NCI-H524 treated with DMSO at 0.1 percent for 48 hours (cell line): ENCODE data around the gene F10.

Experiments used
- DNase-seq: peaks from one replicate; lab custom pipeline; 2025; lab: John Stamatoyannopoulos, UW

The F10 gene

DNA sequence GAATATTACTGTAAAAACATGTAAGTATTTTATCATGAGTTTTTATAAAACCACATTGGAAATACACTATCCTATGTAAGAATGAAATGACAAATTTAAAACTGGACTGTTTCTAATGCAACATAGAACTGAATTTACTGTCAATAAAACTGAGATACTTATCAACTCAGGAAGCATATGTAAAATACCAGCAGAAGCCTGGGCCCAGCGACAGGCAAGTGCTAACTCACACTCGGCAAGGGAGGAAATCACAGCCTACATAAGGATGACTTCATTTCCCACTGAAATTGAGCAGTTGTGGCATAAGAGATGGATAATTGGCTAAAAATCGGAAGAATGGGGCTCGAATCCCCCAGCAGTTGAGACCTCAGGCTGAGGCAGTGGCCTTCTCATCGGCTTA is 47.9 kb downstream of the F10 start:
- DNase-seq, result no peak

DNA sequence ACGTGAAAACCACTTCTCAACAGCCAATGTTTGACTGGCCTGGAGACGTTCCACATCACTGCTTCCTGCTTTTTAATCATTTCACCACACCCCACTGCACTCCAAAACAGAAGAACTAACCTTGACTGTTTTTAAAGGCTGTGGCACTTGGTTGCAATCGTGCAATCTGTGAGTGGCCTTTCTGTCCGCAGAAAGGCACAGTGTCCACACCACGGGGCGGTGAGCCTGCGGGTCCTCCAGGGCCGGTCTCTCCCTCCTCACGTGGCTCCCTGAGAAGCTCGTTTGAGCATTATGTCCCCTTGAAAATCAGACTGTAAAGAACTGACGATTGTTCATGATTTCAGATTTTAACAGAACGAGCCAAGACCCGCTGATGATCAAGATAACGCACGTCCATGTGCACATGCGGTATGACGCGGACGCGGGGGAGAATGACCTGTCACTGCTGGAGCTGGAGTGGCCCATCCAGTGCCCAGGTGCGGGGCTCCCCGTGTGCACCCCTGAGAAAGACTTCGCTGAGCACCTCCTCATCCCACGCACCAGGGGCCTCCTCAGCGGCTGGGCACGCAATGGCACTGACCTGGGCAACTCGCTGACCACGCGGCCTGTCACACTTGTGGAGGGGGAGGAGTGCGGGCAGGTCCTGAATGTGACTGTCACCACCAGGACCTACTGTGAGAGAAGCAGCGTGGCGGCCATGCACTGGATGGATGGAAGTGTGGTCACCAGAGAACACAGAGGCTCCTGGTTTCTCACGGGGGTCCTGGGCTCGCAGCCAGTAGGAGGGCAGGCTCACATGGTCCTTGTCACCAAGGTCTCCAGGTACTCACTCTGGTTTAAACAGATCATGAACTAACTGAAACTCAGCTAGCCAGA is 48.9 kb downstream of the F10 start:
- no peak for DNase-seq

DNA sequence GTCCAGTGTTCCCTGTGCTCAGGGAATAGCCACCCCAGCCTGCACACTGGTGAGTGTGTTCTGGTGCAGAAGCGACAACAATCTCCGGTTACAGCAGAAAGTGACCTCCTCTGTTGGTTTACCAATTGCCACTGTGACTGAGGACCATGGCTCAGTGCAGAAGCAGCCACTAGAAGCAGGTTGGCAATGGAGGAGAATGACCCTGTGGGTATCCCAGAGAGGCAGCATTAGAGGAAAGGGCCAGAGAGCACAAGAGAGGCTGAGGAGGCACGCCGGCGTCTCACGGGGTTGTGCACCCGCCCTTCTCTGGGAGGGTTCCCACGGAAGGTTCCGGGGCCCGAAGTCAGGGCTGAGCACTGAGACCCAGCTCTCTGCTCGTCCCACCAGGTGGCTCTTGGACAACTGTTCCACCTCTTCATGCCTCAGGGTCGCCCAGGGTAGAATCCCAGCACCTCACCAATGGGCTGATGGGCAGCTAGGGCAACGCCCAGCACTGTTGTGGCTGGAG is 49.9 kb downstream of the F10 start:
- DNase-seq, result no peak

DNA sequence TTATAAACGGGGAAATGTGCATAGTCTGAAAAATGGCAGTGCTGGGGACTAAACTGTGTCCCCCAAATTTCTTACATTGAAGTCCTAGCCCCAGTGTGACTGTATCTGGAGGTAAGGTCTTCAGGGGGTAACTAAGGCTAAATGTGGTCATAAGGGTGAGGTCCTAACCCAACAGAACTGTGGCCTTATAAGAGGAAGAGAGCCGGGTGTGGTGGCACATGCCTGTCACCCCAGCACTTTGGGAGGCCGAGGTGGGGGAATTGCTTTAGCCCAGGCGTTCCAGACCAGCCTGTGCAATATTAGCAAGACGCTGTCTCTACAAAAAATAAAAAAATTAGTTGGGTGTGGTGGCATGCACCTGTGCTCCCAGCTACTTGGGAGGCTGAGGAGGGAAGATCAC is 53.7 kb downstream of the F10 start:
- DNase-seq, result no peak

DNA sequence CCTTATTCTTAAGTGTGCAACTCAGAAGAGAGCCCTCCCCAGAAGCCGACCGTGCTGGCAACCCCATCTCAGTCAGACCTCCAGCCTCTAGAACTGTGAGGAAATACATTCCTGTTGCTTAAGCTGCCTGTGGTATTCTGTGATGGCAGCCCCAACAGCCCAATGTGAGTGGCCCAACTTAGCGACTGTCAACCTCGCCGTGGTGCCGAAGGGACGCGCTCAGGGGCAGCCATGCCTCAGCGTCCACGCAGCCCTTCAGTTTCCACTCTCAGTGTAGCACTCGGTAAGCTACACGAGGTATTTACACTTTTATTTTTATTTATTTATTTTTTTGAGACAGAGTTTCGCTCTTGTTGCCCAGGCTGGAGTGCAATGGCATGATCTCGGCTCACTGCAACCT is 54.2 kb downstream of the F10 start:
- no peak for DNase-seq

DNA sequence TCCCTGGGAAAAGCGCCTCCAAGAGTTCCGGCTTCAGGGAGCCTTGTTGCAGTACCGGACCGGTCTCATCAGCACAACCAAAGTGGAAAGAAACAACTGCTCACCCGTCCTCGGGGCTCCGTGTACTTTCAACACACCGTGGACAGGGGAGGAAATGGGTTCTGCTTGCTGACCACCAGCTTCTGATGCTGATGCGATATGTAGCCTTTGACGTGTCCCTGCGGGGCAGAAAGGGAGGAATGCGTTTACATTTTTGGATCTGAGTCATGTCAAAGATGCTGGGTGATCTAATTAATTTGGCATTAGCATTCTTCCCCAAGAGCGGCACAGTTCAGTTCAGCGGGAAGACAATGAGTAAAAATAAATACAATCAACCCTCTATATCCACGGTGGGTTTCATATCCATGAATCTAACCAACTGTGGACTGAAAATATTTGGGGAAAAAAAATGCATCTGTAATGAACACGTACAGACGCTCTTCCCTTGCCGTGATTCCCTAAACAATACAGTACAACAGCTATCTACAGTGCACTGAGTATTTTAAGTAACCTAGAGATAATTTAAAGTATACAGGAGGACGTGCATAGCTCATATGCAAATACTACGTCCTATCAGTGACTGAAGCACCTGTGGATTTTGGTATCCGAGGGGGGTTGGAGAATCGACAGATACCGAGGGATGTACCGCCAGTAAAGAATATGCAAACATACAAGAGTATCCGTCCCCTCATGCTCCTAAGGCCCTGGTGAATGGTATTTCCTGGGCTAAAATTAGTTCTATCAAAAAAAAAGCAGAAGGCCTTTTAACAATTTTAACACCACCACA is 55.7 kb downstream of the F10 start:
- no peak for DNase-seq

DNA sequence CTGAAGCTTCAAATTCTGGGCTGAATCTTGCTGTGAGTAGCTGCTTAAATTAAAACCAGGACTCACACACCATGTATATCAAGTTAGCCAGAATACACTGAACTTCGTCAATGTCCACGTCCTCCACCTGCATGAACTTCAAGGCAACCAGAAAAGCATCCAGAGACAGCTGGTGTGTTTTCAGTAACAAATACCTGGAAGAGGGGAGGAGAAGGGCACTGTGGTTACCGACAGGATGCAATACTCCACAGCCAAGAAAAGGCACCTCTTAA is 56.2 kb downstream of the F10 start:
- DNase-seq, result no peak

DNA sequence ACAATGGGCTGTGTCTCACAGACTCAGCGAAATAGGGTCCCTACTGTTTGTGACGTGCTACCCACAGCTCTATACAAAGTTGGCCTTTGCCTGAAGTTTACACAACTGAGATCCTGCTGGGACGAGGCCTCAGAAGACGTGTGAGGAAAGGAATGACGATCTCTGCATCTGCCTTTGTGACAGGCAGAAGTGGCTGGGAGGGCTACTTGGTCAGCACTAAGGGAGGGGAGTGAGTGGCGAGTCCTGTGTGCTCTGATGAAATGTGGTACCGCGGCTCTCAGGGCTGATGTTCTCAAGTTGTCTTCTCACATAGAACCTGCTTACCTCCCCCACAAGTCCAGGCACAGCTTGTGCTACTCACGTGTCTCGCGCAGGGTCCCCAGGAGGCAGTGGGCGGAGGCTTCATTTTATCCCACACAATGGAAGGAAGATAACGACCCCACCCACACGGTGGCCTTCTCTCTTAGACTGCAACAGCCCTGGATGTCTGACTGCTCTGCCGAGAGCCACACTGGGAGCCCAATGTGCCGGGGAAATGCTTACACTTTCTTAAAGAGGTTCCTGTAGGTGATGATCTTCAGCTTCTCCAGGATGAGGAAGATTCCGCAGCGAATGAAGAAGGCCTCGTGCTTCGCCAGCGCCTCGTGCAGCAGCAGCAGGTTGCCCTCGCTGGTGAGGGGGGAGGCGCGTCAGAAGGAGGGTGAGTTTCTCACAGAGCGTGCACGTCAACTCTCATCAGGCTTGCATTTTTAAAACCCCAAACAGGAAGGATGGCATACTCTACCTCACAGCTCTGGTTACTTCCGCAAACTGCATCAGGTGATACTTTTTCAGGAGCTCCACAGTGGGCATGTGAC is 57.0 kb downstream of the F10 start:
- no peak for DNase-seq

DNA sequence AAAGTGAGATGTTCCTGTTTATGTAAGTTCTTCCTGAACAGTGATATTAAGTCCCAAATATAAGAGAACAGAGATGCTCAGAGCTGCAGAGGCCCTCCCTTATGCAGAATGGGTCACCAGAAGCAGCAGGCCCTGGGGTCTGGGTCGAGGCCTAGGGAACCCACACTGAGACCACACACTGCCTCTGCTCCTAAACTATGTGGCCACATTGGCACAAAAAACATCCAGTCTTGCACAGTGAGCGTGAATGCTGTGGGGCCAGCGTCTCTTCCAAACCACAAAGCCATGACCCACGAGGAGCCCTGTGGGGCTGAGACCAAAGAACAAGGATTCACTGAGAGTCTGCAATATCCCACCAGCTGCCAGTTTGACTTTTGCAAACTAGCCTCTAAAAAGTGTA is 59.4 kb downstream of the F10 start:
- DNase-seq, result no peak

DNA sequence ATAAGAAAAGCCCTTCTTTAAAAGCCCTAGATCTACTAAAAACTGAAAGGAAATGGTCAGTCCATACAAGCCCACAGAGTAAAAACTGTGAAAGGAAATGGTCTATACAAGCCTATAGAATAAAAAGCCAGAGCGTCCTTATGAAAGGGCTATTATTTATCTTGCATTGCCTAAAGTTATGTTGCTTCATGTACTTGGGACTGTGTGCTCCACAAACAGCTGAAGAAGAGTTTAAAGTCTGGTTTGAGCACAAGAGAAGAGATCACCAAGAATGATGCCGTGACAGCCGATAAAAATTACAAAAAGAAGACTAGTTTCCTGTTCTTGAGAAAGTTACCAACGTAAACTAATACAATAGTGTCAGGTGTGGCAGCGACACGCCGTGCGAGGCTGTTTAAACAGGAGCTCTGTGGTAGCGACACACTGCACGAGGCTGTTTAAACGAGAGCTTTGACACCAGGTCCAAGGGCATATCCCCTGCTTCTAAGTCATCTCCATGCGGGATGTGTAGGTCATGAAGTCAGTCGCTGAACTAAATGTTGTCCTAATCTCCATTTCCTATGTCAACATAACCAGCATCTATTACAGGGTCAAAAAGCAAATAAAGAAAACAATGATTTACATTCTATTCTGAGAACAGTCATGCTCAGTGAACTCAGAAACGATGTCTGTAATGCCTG is 61.0 kb downstream of the F10 start:
- DNase-seq, result no peak

DNA sequence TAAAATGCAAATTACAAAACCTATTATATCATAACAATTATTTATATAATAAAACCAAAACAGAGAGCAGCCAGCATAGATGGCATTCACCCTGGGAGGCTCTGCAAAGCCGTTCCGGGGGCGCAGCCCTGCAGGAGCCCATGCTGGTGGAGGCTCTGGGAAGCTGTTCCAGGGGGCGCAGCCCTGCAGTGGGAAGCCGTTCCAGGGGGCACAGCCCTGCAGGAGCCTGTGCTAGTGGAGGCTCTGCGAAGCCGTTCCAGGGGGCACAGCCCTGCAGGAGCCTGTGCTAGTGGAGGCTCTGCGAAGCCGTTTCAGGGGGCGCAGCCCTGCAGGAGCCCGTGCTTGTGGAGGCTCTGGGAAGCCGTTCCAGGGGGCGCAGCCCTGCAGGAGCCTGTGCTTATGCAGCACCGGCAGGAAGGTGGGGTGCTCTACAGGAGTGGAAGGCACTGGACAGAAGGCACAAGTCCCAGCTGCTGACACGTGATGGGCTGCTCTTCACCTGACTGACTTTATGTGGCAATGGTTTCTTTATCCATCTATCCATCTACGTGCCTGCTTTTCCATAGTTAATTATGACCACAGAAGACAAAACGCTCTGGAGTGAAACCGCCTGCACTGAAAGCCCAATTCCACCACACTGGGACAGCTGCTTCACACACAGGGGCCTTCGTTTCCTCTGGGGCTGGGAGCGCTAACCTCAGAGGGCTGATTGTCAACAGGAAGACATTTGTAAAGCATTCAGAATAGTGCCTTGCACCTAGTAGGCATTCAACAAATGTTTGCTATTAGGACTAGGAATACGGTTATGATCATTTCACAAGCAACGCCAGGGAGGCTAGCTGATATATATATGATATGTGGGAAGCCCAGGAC is 62.2 kb downstream of the F10 start:
- no peak for DNase-seq

DNA sequence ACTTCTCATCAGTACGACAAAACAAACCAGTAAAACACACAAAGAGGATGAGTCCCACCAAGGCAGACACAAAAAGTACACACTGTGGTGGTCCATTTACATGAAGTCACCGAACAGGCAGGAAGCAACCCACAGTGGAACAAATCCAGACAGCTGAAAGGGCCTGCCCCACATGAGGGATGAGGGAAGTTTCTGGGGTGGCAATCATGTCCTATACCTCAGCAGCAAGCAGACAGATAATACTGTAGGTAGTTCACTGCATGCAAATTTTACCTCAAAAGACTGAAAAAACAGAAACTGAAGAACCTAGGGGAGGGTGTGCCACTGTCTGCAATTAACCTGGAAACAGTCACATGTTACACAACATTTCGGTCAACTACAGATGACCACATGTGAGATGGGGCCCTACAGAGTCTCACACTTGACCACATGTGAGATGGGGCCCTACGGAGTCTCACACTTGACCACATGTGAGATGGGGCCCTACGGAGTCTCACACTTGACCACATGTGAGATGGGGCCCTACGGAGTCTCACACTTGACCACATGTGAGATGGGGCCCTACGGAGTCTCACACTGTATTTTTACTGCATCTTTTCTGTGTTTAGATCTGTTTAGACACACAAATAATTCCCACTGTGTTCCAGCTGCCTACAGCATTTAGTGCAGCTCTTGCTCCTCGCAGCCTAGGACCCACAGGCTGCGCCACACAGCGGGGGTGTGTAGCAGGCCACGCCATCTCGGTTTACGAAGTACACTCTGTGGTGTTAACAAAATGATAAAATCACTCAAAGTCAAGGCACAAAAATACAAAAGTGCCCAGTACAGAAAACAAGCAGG is 63.7 kb downstream of the F10 start:
- no peak for DNase-seq

DNA sequence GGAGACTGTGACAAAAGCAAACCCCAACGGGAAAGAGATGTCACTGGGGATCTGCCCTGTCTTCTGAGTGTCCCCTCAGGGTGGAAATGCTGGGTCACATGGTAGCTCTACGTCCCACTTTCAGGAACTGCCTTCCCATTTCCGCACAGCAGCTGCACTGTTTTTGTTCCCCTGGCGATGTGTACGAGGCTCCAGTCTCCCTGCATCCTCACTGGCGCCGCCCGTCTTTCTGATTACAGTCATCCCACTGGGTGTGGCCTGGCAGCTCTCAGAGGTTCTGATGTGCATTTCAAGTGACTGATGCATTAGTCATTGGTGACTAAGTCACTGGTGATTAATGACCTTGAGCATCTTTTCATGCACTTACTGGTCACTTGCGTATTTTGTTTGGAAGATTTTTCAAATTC is 64.7 kb downstream of the F10 start:
- no peak for DNase-seq

DNA sequence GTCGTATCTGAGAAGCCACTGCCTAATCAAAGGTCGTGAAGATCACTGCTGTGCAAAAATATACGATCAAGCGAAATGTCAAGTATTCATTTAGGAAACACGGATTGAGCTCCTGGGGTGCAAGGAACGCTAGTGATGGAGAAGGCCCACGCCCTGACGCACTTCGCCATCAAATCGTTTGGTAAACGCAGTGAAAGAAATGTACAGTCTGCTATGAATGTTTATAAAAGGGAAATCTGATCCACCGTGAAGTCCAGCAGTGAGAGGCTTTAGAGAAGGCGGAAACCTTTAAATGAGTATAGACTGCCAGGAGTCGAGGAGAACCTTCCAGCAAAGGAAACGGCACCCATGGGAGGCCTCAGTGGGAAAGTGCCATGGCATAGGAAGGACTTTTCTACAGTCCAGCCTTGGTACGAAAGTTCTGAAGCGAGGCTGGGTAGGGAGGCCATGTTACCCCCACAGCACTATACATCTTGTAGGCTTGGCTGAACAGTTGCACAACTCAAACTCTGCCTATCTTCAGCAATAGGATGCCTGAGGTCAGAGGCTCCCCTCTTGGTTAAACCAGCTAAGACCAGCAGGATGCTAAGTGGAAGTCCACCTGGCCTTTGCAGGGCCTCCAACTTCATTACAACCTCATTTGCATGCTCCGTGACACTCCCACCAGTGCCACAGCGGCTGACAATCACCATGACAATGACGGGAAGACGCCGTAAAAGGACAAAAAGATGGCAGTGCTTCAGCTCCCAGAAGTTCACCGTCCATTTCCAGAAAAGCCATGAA is 65.5 kb downstream of the F10 start:
- no peak for DNase-seq

DNA sequence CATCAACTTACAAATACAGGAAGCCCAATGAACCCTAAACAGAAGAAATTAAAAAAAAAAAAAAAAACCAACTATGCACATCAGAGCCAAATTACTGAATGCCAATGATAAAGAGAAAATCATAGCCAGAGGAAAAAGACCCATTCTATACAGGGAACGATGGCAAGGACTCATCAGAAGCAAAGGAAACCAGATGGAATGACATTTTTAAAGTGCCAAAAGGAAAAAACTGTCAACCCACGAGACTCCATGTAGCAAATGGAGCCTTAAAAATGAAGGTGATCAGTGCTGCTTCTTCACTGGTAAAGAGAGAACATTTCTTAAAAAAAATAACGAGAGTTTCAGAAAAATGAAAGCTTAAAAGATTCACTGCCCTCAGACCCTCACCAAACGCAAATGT is 67.6 kb downstream of the F10 start:
- no peak for DNase-seq

DNA sequence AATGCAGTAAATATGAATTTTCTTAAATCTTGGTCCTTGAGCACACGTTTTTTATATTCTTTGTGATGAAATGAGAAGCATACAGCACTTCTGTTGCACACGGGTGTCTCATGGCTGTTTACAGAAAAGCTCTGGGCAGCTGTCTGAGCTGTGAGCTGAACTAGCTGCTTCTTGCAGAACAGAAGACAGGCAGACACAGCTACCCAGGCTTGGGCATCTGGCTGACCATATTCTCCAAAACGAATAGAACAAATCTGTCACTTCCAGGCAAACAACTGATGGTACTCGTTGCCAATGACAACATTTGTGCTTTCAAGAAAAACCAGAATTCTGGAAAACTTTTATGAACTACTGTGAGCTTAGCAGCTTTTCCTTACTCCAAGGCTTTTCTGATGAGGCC is 69.7 kb downstream of the F10 start:
- no peak for DNase-seq

DNA sequence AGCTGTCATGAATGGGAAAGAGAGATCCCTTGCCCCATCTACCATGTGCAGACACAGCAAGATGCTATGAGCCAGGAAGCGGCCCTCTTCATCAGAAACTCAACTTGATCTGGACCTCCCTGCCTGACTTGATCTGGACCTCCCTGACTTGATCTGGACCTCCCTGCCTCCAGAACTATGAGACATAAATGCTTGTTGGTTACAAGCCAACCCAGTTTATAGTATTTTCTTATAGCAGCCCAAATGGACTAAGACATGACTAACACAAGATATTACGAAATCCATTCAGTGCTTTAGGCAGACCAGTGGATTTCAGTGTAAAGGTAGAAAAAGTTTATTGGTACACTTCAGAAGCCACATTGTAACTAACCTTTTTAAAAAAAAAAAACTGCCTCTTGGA is 70.3 kb downstream of the F10 start:
- DNase-seq, result no peak

DNA sequence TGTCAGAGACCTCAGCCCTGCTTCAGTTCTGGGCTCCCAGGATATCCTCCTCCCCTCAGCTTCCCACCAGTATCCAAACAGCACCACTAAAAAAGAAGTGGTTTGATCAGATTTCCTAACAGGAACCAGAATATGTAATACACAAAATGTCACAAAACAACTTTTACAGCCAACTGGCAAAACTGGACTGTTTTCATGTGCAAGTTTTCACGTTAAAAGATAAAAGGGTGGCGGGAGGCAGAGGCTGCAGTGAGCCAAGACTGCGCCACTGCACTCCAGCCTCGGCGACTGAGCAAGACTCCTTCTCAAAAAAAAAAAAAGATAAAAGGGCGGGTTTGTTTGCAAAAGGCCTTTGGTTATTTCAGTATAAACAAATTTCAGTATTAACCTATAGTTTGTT is 72.8 kb downstream of the F10 start:
- no peak for DNase-seq
